DND-41 (cell line): ENCODE results near the gene RNF114.

Source experiments
- CTCF ChIP-seq: IDR thresholded peaks from 2 replicates; pipeline ENCODE4 v1.5.1; 2012; ENCODE audit warnings: borderline replicate concordance, low read length, moderate library complexity, mild to moderate bottlenecking; ENCODE audit not compliant: poor library complexity, severe bottlenecking; ENCODE audit errors: extremely low read depth
- EZH2 ChIP-seq: IDR thresholded peaks from 3 replicates; pipeline ENCODE4 v1.6.1; 2012; ENCODE audit warnings: borderline replicate concordance, low read depth, mild to moderate bottlenecking, moderate library complexity, low read length, inconsistent platforms; ENCODE audit not compliant: severe bottlenecking

DNA sequence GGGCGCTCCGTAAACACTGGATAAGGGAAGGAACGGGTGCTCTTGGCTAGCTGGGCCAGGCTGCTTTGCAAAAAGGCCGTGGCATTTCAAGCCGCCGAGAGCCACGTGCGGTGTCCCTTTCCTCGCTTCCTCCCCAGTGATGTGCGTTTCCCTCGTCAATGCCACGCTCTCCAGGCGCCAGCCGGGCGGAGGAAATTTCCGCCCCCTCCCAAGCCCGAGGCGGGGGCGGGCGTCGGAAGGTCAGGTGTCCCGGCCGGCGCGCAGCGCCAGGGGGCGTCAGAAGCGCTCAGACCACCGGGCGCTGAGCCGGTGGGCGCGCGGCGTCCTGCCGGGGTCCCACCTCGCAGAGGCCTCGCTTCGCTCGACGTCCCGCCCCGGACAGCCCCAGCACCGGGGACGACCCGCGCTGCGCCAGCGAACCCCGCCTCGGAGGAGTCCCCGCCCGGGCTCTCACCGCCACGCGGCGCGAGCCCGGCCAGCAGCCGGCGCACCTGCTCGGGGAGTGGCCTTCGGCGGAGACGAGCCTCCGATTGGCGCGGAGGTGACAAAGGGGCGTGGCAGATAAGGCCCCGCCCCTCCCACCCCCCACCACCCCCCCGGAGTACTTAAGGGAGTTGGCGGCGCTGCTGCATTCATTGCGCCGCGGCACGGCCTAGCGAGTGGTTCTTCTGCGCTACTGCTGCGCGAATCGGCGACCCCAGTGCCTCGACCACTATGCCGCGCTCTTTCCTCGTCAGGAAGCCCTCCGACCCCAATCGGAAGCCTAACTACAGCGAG is 46.3 kb downstream of the RNF114 start, which contains the start of gene SNAI1:
- TF ChIP-seq CTCF (peak; percentile 39), EZH2 (peak; percentile 48)
